GM19351 (cell line): Measurements from ENCODE around the gene AP1G1.

Experiments used
- ATAC-seq: cut with Tn5 transposase; IDR thresholded peaks from one replicate; pipeline ENCODE4 v1.9.1; 2021; ENCODE audit warnings: mild to moderate bottlenecking, moderate library complexity; ENCODE audit not compliant: unreplicated experiment

The AP1G1 gene

DNA sequence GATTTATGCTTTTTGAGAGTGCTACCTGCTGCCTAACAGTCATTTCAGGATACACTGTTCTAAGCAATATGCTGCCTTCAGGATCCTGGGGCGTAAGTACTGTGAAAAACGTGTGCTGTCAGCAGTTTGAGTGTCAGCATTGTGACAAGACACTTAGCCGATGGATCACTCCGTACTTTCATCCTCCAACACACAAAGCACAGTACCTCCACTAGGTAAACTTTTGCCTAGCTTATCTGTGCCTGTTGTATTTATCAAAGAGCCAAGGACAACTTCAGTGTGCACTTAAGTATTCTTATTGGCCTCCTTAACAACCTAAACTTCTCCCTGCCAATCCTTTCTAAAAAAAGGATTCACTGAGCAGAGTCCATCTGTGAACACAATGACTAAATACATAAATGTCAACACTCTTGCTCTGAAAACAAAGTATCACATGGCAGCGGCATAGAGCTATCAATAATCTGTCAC is 50.3 kb downstream of the AP1G1 start:
- no peak for ATAC-seq

- no peak for ATAC-seq
These were observed 54.0 kb downstream of the AP1G1 start for GRCh38 chr16:71754652-71755051.

DNA sequence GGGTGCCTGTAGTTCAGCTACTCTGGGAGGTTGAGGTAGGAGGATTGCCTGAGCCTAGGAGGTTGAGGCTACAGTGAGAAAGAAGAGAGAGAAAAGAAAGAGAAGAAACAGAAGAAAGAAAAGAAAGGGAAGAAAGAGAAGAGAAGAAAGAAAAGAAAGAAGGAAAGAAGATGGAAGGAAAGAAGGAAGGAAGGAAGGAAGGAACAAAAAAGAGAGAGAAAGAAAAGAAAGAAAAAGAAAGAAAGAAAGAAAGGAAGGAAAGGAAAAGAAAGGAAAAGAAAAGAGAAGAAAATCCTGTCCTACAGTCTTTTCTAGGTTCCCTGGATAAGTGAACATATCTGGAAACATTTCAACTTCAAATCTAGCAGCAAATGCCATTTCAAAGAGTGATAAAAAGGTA is 54.5 kb downstream of the AP1G1 start:
- ATAC-seq: no peak

GRCh38 chr16:71748226-71748625 is 60.4 kb downstream of the AP1G1 start:
- ATAC-seq: no peak

- no peak for ATAC-seq
These were observed 62.1 kb downstream of the AP1G1 start for GRCh38 chr16:71746442-71747046.

GRCh38 chr16:71738855-71739254 is 69.8 kb downstream of the AP1G1 start:
- ATAC-seq: no peak

- no peak for ATAC-seq
These were observed 71.1 kb downstream of the AP1G1 start for GRCh38 chr16:71737501-71737900.

- no peak for ATAC-seq
These were observed 74.1 kb downstream of the AP1G1 start for GRCh38 chr16:71734511-71734910.

DNA sequence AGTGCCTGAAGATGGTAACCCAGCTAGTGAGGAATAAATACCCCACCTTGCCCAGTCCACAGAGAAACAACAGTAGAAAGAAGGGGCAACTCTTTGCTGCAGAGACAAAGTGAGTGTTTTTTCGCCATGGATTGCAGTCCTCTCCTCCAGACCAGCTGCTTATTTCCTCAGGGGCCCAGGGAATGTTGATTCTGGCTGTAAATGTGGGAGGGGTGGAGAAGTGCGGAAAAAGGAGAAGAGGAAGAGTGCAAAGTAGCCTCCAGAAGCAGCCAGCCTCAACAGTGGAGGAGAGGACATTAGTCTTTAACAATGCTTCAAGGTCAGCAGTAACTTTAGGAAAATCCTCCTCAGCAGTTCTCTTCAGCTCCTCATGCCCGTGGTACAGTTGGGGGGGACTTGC is 76.0 kb downstream of the AP1G1 start:
- no peak for ATAC-seq

DNA sequence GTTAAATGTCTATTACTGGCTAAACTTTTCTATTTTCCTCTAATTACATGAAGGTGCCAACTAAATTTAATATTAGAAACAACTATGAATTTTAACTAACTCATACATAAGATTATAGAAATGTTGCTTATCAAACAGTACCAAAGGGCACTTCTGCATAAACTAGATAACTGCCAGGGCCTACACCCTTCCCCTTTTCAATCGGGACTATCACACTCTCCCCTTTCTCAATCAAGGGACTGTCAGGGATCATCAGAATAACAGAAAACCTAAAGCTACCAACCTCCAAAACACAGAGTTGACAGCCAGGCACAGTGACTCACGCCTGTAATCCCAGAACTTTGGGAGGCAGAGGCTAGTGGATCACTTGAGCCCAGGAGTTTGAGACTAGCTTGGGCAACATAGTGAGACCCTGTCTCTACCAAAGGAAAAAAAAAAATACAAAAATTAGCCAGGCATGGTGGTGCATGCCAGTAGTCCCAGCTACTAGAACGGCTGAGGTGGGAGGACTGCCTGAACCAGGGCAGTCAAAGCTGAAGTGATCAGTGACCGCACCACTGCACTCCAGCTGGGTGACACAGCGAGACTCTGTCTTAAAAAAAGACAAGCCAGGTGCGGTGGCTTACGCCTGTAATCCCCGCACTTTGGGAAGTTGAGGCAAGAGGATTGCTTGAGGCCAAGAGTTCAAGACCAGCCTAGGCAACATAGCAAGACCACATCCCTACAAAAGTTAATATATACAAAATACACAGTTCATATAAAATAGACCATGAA is 80.9 kb downstream of the AP1G1 start:
- no peak for ATAC-seq

DNA sequence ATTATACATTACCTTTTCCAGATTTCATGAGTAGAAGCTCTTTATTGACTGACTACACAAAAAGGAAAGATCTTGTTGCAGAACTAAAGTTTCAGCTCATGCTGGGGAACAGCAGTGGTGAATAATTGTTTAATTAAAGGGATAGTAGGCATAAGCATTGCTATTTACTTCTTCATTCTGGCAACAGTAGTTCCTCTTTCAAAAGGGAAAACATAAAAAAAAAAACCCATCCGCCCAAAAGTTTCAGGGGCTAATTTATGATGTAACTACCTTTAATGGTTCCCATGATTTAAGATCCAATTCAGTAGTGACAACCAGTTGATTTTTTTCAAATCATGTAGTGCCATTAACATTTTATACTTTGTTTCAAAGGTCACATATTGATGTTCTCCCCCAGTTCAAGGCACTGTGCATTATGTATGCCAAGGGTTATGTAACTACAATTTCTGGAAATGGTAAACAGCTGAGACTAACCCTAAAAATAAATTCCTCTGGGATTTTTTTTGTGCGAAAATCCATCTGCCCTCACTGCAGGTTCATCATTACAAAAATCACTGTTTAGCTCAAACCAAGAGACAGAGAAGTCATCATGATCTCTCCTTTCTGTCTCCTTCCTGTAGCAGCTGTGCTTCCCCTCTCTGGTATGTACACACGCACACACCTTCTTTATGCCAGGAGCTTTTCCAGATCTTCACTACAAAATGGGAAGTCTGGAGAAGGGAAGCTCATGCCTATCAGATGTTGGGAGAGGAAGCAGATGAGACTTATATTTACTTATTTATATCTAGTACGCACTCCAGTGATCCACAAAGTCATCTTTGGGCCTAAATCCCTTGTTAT is 81.9 kb downstream of the AP1G1 start:
- no peak for ATAC-seq

- ATAC-seq: no peak
These were observed 84.3 kb downstream of the AP1G1 start, which contains the start of gene PHLPP2 for GRCh38 chr16:71724320-71724751. Gene PHLPP2, minus strand, starts transcription at chr16:71724701. Its CDS starts 9,906 bp downstream, at chr16:71714795.

GRCh38 chr16:71723537-71724319 is 84.9 kb downstream of the AP1G1 start:
- ATAC-seq: peak; percentile 69

GRCh38 chr16:71722801-71723536 is 85.7 kb downstream of the AP1G1 start:
- ATAC-seq: peak; percentile 30

GRCh38 chr16:71721066-71721740 is 87.4 kb downstream of the AP1G1 start:
- ATAC-seq: no peak

- ATAC-seq: no peak
These were observed 96.1 kb downstream of the AP1G1 start for GRCh38 chr16:71712501-71712900.

GRCh38 chr16:71711789-71712188 is 96.8 kb downstream of the AP1G1 start:
- ATAC-seq: no peak

GRCh38 chr16:71709229-71709781 is 99.3 kb downstream of the AP1G1 start:
- no peak for ATAC-seq

- ATAC-seq: no peak
These were observed 99.9 kb downstream of the AP1G1 start for GRCh38 chr16:71708696-71709095.
